SKM-1 treated with dmso at 0.1 percent for 144 hours (cell line): Measurements from ENCODE around the gene ADAP1.

Experiments used
- DNase-seq: peaks from one replicate; lab custom pipeline; 2025; ENCODE audit not compliant: unreplicated experiment; lab: John Stamatoyannopoulos, UW

ADAP1 gene

DNA sequence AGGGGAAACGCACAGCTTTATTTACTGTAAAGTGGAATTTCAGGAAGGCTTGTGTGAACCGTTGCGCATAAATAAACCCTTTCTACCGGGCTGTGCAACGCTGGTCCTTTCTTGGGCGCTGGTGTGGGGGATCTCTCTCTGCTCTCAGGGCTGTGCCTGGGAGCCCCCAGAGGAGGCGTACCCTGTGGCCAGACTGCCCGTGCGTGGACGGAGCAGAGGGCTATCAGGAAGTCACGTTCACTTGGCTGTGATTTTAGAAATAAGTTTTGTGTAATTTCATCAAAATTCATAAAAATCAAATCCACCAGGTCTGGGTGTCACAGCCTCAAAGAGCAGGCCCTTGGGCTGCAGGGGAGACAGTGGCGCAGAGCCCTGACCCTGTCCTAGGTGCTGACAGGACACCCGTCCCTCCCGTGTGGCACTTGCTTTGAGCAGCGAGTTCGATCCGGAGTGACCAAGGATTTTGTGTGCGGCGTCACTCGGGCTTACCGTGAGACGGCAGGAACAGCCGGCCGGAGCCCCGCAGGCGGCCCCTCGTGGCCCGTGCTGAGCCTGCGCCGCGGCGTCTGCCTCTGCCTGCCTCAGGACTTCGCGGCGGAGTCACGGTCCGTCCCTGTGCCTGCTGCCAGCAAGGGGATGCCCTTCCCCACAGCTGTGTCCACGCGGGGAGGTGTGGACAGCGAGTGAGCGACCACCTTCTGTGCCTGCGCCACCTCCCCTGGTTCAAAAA, 58.0 kb downstream of the ADAP1 start:
- DNase-seq: no peak

DNA sequence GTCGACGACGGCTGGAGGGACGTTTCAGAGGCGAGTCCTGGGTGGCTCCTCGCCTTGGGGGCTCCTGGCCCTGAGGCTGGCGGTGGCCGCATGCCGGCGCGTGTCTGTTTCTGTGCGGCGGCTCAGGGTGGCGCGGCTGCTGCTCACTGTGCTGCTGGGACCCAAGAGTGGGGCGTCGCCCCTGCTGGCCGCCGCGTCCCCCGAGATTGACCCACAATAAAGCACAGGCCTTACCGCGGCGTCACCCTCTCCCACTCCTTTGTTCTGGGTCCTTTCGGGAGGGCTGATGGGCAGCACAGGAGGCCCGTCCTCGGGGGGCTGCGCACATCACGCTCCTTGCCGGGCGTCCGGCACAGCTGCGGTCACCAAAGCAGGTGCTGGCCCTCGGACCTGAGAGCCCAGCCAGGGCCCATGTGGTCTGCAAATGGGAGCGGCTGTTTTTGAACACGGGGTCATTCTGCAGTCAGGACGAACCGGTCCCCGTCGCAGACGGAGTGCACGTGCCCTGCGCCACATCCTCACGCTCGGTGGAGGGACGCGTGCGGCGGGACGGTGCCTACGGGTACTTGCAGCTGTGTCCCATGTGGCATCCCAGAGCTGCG, 58.9 kb downstream of the ADAP1 start:
- no peak for DNase-seq

DNA sequence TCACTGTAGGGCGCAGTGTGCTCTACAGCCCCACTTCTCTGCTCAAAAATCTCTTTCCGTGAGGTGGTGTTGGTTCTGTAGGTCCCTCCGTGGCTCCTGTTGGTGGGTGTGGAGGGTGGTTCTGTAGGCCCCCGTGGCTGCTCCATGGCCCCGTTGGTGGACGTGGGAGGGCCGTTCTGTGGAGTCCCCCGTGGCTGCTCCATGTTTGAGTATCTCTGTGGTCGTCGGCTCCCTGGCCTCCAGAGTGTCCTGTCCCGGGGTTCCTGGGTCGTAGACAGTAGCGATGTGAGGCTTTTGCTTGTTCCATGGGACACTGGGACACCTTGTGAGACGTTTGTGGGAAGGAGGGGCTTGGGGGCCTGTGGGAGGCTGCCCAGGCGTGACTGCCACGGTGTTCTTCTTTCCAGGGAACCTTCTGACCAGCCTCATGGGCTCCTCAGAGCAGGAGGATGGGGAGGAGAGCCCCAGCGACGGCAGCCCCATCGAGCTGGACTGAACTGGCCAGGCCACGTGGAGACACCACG, 59.5 kb downstream of the ADAP1 start:
- no peak for DNase-seq

DNA sequence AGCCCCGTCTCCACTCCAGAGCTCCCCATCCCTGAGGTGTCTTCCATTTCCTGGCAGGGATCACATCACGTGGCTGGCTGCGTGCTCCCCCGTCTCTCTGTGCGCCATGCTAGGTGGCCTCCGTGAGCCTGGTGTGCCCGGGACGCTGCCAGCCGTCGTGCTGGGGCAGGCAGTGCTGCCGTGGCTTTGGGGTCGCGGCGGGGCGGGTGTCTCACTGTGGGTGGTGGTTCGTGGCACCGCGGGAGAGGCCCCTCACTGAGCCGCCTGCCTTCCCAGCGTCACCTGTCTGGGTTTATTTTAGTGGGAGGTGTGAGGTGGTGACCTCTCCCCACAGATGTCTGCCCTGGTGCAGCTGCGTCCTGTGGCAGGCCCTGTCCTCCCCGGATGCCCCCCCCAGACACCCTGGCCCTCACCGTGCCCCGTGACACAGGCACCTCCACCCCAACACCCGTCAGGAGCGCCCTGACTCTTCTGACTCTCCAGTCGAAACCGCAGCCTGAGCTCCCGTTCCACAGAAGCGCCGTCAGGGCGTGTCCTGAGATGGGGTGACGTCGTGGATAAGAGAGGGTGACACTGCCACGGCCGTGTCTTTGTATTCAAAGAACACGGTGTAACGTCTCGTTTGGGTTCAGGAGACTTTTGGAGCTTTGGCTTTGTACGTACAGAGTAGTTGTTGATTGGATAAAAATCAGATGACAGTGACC, 60.2 kb downstream of the ADAP1 start:
- DNase-seq: no peak

DNA sequence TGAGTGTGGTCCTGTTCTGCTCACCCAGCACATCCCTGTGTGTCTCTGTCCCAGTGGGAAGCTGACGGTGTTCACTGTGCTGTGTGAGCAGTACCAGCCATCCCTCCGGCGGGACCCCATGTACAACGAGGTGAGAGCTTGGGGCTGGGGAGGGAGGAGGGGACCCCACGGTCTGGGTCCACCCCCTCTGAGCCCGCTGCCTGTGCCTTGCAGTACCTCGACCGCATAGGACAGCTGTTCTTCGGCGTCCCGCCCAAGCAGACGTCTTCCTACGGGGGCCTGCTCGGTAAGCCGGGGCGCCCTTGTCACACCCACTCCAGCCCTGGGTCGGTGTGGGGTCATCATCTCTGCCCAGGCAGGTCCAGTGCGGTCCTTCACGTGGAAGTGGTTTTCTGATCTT, 60.8 kb downstream of the ADAP1 start:
- no peak for DNase-seq

DNA sequence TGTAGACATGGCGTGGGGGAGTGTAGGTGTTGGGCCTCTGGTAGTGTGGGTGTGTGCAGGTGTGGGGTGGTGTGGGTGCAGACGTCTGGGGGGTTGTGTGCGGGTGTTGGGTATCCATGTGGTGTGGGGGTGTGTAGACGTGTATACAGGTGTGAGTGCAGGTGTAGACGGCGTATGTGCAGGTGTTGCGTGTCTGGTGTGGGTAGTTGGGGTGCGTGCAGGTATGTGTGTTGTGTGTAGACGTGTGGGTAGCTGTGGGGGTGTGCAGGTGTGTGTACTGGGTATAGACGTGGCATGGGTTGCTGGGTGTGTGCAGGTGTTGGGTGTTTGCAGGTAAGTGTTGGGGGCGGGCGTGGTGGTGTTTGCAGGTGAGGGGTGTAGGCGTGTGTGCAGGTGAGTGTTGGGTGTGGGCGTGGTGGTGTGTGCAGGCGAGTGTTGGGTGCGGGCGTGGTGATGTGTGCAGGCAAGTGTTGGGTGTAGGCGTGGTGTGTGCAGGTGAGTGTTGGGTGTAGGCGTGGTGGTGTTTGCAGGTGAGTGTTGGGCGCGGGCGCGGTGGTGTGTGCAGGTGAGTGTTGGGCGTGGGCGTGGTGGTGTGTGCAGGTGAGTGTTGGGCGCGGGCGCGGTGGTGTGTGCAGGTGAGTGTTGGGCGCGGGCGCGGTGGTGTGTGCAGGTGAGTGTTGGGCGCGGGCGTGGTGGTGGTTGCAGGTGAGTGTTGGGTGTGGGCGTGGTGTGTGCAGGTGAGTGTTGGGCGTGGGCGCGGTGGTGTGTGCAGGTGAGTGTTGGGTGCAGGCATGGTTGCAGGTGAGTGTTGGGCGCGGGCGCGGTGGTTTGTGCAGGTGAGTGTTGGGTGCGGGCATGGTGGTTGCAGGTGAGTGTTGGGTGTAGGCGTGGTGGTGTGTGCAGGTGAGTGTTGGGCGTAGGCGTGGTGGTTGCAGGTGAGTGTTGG, 61.6 kb downstream of the ADAP1 start:
- DNase-seq: no peak

DNA sequence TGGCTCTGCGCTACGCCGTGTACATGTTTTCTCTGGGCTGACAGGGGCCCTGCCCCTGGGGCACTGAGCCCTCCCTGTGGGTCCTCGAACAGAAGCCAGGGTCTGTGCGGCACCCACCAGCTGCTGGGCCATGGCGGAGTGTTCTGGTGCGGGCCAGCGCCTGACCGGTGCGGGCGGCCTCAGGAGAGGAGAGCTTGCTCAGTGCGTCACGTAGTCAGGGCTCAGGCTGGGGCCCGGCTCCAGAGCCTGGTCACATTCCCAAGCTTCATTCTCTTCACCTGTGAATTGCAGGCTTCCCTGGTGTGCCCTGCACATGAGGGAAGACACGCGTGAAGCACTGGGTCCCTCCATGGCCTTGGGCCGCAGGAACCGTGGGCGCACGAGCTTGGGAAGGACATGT, 62.7 kb downstream of the ADAP1 start:
- no peak for DNase-seq

DNA sequence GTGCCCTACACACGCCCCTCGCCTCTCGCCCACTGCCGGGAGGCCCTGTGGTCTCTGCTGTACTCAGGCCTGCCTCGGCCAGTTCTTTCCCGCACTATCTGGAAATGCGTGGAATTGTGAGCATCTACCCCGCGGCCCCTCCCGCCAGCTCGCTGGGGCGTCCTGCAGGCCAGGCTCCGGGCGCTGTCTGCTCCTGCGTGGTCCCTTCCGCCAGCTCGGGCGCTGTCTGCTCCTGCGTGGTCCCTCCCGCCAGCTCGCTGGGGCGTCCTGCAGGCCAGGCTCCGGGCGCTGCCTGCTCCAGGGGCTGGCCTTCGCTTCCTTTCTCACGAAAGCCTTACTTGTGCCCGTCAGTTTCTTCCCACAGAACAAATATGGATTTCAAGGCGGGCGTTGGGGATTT, 63.2 kb downstream of the ADAP1 start:
- no peak for DNase-seq

DNA sequence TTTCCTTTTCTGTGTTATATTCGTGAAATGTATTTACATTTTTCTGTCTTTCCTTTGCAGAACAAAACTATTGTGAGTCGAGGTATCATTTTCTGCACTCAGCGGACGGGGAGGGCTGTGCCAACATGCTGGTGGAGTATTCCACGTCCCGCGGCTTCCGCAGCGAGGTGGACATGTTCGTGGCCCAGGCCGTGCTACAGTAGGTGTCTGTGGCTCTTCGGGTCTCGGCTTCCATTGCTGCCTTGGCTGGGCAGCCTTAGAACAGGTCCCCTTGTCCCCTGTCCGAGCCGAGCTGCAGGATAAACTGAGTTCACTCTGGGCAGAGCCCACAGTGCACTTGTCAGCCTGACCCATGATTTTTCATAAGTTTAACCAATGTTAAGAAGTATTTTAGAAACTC, 63.6 kb downstream of the ADAP1 start:
- DNase-seq: no peak

DNA sequence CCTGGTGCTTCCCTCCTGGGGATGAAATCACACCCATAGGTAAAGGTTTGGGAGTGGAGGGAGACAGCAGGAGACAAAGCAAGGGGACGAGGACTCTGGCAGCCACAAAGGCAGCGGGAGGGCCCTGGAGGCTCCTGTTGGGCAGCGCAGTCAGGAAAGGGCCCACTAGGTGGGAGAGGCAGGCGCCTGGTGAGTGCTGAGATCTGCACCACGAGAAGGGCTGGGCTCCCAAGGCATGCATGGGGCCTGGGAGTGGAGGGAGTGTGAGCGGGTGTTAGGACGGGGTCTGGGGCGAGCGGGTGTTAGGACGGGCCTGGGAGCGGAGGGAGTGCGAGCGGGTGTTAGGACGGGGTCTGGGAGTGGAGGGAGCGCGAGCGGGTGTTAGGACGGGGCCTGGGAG, 65.1 kb downstream of the ADAP1 start:
- no peak for DNase-seq

DNA sequence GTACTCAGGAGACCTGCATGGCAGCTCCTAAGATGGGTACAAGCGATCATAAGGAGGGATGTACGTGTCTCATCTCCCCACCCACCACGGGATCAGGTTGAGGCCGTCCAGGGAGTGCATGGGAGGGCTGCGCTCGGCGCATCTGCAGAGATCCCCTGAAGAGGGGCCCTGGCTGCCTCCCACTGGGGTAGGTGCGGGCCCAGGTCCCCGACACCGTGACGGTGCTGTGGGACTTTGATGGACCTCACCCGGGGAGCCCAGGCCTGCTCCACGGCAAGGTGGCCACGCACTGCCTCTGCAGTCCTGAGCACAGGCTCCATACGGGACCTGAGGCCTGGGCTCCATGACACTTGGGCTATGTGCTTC, 65.5 kb downstream of the ADAP1 start:
- DNase-seq: no peak

DNA sequence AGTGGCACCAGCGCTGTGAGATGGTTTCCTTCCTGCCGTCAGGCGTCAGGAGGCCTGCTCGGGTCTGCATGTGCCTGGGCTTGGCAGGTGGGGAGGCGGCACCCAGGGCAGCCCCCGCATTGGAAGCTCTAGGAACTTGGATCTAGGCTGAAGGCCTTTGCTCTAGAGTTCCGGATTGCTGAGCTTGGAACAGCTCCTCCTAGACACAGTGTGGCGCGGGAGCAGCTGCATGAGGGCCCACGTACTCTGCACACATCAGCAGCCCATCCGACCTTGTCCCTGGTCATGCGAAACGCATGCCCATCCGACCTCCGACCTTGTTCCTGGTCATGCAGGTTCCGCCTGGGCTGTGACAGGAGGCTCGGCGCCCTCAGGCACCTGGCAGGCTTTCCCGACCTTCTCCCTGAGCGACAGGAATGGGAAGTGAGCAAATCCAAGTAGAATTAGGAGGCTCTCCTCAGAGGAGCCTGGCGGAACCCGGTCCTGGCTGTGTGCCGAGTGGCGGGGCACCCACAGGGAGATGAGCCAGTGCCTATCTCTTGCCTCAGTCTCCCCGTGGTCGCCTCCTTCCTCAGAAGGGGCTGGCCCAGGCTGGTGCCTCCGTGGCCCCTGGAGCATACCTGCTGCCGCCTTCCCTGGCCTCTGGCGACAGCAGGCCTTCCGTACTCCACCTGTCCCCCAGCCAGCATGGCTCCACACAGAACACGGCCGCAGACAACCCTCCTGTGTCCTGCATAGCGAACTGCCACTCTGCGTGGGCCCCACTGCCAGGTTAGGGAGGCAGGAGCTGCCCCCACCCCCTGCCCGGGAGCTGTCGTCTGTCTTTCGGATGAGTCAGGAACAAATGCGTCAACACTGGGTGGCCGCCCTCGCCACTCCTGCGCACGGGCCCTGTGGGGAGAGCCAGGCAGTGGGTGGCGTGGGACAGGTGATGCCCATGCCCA, 66.1 kb downstream of the ADAP1 start:
- no peak for DNase-seq

DNA sequence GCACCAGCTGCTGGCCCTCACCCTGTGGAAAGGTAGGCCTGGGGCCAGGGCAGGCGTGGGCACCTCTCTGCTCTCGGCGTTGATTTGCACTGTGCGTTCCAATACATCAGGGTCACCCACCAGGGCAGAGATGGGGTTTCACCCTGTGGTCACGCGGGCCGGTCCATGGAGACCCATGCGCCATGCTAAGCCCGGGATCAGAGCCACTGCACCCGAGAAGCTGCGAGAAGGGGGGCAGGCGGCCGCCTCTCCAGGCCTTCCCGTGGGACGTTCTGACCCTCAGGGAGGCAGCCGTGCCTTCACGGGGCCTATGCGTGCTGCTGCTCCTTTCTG, 67.0 kb downstream of the ADAP1 start:
- DNase-seq: no peak

DNA sequence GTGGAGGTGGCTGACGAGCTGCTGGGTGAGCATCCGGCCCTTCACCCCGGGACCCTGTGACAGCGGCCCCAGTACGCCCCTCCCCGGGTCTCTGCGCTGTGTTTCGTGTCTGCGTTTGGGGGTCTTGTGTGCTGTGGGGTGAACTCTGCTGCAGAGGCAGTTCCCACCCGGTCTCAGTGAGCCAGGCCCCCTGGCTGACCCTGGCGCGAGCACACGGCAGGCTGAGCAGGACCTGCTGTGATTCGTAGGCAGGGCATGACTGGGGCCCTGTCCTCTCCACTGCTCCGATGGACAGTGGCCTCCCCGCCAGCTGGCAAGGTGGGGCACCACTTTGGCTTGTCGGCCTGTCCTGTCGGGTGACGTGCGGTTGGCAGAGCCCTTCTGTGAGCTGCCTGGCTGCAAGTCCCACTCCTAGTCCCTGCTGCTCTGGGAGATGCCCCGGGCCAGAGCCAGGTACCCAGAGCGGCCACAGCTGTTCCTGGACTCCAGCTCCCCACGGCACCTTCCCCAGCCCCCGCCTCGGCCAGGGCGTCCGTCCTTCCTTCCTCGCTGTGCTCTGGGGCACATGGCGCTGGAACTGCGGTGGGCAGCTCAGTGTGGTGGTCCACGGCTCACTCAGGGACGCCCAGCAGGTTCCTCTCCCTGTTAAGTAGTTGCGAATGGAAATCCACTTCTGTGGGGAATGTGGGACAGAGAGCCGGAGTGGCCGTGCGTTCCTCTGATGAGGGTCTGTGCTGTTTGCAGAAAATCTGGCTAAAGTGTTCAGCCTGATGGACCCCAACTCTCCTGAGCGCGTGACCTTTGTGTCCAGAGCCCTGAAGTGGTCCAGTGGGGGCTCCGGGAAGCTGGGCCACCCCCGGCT, 67.6 kb downstream of the ADAP1 start:
- no peak for DNase-seq

DNA sequence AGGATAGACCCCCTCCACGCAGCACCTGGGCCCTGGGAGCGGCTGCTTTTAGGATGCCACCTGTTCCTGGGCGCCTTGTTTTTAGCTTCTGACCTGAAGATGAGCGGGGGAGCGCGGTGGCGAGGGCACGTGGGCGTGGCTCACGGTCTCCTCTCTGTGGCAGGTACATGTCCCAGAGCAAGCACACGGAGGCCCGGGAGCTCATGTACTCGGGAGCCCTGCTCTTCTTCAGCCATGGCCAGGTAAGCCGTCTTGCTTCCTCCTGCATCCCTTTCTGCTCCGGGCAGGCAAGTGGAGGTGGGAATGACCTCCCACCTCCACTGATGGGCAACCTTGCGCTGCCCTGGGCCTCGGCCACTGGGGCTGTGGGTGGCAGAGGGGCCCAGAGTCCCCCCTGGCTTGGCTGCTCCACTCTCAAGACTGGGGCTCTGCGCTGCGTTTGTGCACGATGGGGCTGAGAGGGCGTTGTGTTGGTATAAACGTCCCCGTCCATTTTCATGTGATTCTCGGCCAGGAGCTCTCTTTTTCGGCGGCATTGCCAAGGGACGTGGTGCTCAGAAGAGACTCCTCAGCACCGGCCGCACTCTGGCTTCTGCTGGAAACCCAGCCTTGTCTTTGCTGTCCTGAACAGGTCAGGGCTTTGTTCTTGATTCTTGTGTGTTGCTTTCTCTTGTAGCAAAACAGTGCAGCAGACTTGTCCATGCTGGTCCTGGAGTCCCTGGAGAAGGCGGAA, 68.4 kb downstream of the ADAP1 start:
- DNase-seq: no peak

DNA sequence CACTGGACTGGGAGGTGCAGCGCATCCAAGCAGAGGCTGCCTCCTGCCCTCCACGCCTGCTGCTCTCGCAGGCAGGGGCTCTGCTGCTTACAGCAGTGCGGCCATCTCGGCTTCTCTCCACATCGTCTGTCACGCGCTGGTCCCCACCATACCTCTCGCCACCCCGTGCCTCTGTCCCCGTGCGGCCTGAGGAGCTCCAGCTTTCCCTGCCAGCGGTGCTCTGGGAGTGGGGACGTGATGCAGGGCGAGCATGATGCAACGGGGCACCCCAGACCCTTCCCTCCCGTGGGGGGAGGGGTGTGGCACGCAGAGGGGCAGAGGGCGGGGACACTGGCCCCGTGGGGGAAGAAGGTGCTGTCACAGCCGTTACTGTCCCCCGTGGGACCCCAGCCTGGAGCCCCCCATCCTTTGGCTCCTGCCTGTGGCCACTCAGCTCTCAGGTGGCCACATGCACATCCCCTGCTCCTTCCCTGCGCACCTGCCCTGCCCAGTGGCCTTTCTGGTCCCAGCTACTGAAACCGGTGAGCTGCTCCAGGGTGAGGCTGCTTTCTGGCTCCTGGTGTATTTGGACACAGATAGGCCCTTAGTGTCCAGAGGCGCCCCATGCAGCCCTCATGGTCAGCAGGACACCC, 69.1 kb downstream of the ADAP1 start:
- no peak for DNase-seq

DNA sequence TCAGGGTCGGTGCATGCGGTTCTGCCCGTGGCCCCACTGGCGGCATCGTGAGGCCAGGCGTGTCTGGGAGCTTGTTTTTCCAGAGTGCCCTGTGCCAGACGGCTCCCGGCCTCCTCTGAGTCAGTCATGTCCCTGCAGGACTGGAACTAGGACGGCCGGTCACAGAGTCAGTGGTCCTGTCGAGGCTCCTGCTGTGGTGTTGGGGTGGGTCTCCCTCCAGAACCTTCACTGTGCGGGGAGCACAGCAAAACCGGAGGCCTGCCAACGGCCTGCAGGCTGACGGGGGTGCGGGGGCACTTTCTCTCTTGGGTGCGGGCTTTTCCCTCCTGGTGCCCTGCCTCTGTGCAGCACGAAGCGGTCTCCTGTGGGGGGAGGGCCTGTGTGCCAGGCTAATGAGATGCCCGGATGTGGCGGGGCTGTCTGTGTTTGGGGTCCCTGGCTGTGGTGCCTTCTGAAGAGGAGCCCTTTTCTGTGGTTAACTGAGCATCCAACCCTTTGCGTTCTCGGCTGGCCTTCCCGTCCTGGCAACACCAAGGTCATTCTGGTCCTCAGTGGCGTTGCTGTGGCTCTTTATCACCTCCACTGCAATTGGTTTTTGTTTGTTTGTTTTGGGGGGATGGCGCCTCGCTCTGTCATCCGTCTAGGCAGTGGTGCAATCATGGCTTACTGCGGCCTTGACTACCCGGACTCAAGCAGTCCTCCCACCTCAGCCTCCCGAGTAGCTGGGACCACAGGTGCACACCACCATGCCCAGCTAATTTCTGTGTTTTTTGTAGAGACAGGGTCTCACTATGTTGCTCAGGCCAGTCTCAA, 70.1 kb downstream of the ADAP1 start:
- DNase-seq: no peak
